H9 (cell line): ENCODE measurements around the gene SEMA3D. TPM values are rescaled to one million over a fixed set of nuclear protein-coding genes. Genes with fewer than 3 reads are reported as not detected.

Source experiments
- DNase-seq: peaks from one replicate; pipeline ENCODE4 v3.0.0-alpha.2; 2017
- H2AFZ ChIP-seq: one replicate; pipeline ENCODE4 v1.6.1; 2013; ENCODE audit warnings: mild to moderate bottlenecking, low read length, control low read depth, moderate library complexity
- H2AK5ac ChIP-seq: 2 replicates; pipeline ENCODE4 v1.6.1; 2013; ENCODE audit warnings: low read length, control low read depth, mixed read lengths; ENCODE audit not compliant: insufficient read length
- H2BK120ac ChIP-seq: one replicate; pipeline ENCODE4 v1.6.1; 2013; ENCODE audit warnings: low read depth, mild to moderate bottlenecking, low read length, control low read depth, inconsistent platforms; ENCODE audit not compliant: poor library complexity, severe bottlenecking
- H2BK12ac ChIP-seq: 2 replicates; pipeline ENCODE4 v1.6.1; 2013; ENCODE audit warnings: low read length, control low read depth, mixed read lengths, low read depth; ENCODE audit not compliant: insufficient read length
- H2BK15ac ChIP-seq: 2 replicates; pipeline ENCODE4 v1.6.1; 2013; ENCODE audit warnings: low read depth, low read length, control low read depth
- H2BK20ac ChIP-seq: one replicate; pipeline ENCODE4 v1.6.1; 2013; ENCODE audit warnings: low read depth, mild to moderate bottlenecking, low read length, control low read depth, inconsistent platforms; ENCODE audit not compliant: poor library complexity, severe bottlenecking
- H2BK5ac ChIP-seq: 2 replicates; pipeline ENCODE4 v1.6.1; 2013; ENCODE audit warnings: low read length, control low read depth, mixed read lengths; ENCODE audit not compliant: insufficient read length
- H3K14ac ChIP-seq: 2 replicates; pipeline ENCODE4 v1.6.1; 2013; ENCODE audit warnings: low read length, control low read depth; ENCODE audit not compliant: insufficient read depth
- H3K18ac ChIP-seq: 2 replicates; pipeline ENCODE4 v1.6.1; 2013; ENCODE audit warnings: low read depth, mild to moderate bottlenecking, mixed read lengths, low read length, control low read depth; ENCODE audit not compliant: insufficient read length
- H3K23ac ChIP-seq: 2 replicates; pipeline ENCODE4 v1.6.1; 2013; ENCODE audit warnings: low read length, control low read depth, mixed read lengths, low read depth; ENCODE audit not compliant: insufficient read length
- H3K23me2 ChIP-seq: 2 replicates; pipeline ENCODE4 v1.6.1; 2013; ENCODE audit warnings: low read depth, mild to moderate bottlenecking, mixed read lengths, low read length, control low read depth; ENCODE audit not compliant: insufficient read length, poor library complexity, severe bottlenecking
- H3K27ac ChIP-seq: 2 replicates; pipeline ENCODE4 v1.5.1; 2013; ENCODE audit warnings: low read length, control low read depth, mixed read lengths, low read depth; ENCODE audit not compliant: insufficient read length
- H3K27me3 ChIP-seq: 2 replicates; pipeline ENCODE4 v1.6.1; 2013; ENCODE audit warnings: low read length, control low read depth, inconsistent platforms; ENCODE audit not compliant: insufficient read depth
- H3K4ac ChIP-seq: 2 replicates; pipeline ENCODE4 v1.6.1; 2013; ENCODE audit warnings: low read depth, mild to moderate bottlenecking, control low read depth, inconsistent platforms, low read length, moderate library complexity
- H3K4me1 ChIP-seq: 2 replicates; pipeline ENCODE4 v1.6.1; 2013; ENCODE audit warnings: low read length, control low read depth, inconsistent platforms; ENCODE audit not compliant: insufficient read depth
- H3K4me2 ChIP-seq: 2 replicates; pipeline ENCODE4 v1.6.1; 2013; ENCODE audit warnings: low read length, control low read depth, mixed read lengths; ENCODE audit not compliant: insufficient read length, insufficient read depth
- H3K56ac ChIP-seq: 2 replicates; pipeline ENCODE4 v1.6.1; 2013; ENCODE audit warnings: low read depth, mild to moderate bottlenecking, mixed read lengths, low read length, control low read depth; ENCODE audit not compliant: insufficient read length
- H3K79me1 ChIP-seq: 2 replicates; pipeline ENCODE4 v1.6.1; 2013; ENCODE audit warnings: low read depth, mild to moderate bottlenecking, moderate library complexity, low read length, control low read depth, inconsistent platforms; ENCODE audit not compliant: insufficient read depth, poor library complexity, severe bottlenecking
- H3K79me2 ChIP-seq: 2 replicates; pipeline ENCODE4 v1.6.1; 2013; ENCODE audit warnings: low read length, control low read depth, inconsistent platforms; ENCODE audit not compliant: insufficient read depth
- H3K9ac ChIP-seq: 2 replicates; pipeline ENCODE4 v1.6.1; 2013; ENCODE audit warnings: low read length, control low read depth, mixed read lengths; ENCODE audit not compliant: insufficient read length; ENCODE audit errors: extremely low read depth
- H3K9me3 ChIP-seq: one replicate; pipeline ENCODE4 v1.6.1; 2013; ENCODE audit warnings: low read depth, low read length, inconsistent platforms; ENCODE audit not compliant: control insufficient read depth
- H3T11ph ChIP-seq: one replicate; pipeline ENCODE4 v1.6.1; 2013; ENCODE audit warnings: mild to moderate bottlenecking, low read length, control low read depth, inconsistent platforms
- H4K20me1 ChIP-seq: one replicate; pipeline ENCODE4 v1.6.1; 2013; ENCODE audit not compliant: control insufficient read depth, insufficient read length, insufficient read depth
- H4K5ac ChIP-seq: 2 replicates; pipeline ENCODE4 v1.6.1; 2013; ENCODE audit warnings: low read depth, mild to moderate bottlenecking, mixed read lengths, low read length, control low read depth; ENCODE audit not compliant: insufficient read length
- H4K8ac ChIP-seq: replicated peaks from 2 replicates; pipeline ENCODE4 v1.6.1; 2013; ENCODE audit warnings: low read length, control low read depth, mixed read lengths, low read depth; ENCODE audit not compliant: insufficient read length
- H4K91ac ChIP-seq: 2 replicates; pipeline ENCODE4 v1.6.1; 2013; ENCODE audit warnings: low read depth, mild to moderate bottlenecking, moderate library complexity, mixed read lengths, low read length, control low read depth; ENCODE audit not compliant: insufficient read length
- H3K27ac Mint-ChIP-seq, 3 experiments: 2 replicates in 2 of 3; 3 replicates in 1 of 3; pipeline ENCODE4 v1.8.0; 2020 to 2021; ENCODE audit warnings: mixed read lengths in 3 of 3, mild to moderate bottlenecking in 1 of 3, moderate library complexity in 1 of 3
- H3K27me3 Mint-ChIP-seq: 2 replicates; pipeline ENCODE4 v1.8.0; 2021; ENCODE audit warnings: low read depth, mild to moderate bottlenecking, moderate library complexity, mixed read lengths
- H3K36me3 Mint-ChIP-seq, 3 experiments: 2 replicates in 2 of 3; 3 replicates in 1 of 3; pipeline ENCODE4 v1.8.0; 2020 to 2021; ENCODE audit warnings: low read depth in 3 of 3, mixed read lengths in 3 of 3; ENCODE audit not compliant: insufficient read depth in 1 of 3
- H3K4me1 Mint-ChIP-seq, 2 experiments: 2 replicates each; pipeline ENCODE4 v1.8.0; 2020; ENCODE audit warnings: mixed read lengths in 2 of 2
- H3K4me3 Mint-ChIP-seq, 2 experiments: 2 replicates in 1 of 2; 3 replicates in 1 of 2; pipeline ENCODE4 v1.8.0; 2020 to 2021; ENCODE audit warnings: mild to moderate bottlenecking in 2 of 2, mixed read lengths in 2 of 2, moderate library complexity in 1 of 2
- H3K9me3 Mint-ChIP-seq, 2 experiments: 2 replicates in 1 of 2; 3 replicates in 1 of 2; pipeline ENCODE4 v1.8.0; 2020; ENCODE audit warnings: mild to moderate bottlenecking in 2 of 2, mixed read lengths in 2 of 2, moderate library complexity in 1 of 2
- CTCF ChIP-seq: fragments of 200-600 bp; sonication (generic); conservative IDR thresholded peaks from 3 replicates; pipeline ENCODE4 v1.8.0; 2021; ENCODE audit warnings: antibody characterized with exemption, mild to moderate bottlenecking
- total RNA-seq: library from RNA; stranded (reverse); gene quantifications from 2 replicates; pipeline ENCODE4 v1.2.1, GENCODE V29; 2021

SEMA3D gene
- total RNA-seq, 1 experiment from 2014 or later, result 5.4 TPM

GRCh38 chr7:85220651-85221050 lies 33.8 kb upstream of the SEMA3D start:
- Mint-ChIP-seq H3K9me3 (no peaks in the 10 kb centered on the region), H3K27ac (no peak overlapping the region), H3K27me3 (no peaks in the 10 kb centered on the region), H3K36me3 (no peaks in the 10 kb centered on the region), H3K4me1 (no peaks in the 10 kb centered on the region), H3K4me3 (no peak overlapping the region)
- no peak for TF ChIP-seq CTCF
- Histone ChIP-seq H4K8ac (no peak overlapping the region), H3K23me2 (no peaks in the 10 kb centered on the region), H2BK5ac (no peak overlapping the region), H3K9ac (no peak overlapping the region), H2BK12ac (no peak overlapping the region), H3K14ac (no peak overlapping the region), H3K56ac (no peak overlapping the region), H3K27ac (no peak overlapping the region), H4K20me1 (no peaks in the 10 kb centered on the region), H3K27me3 (no peaks in the 10 kb centered on the region), H2BK15ac (no peak overlapping the region), H2AK5ac (no peak overlapping the region), H3K9me3 (no peaks in the 10 kb centered on the region), H3K79me2 (no peaks in the 10 kb centered on the region), H3K4ac (no peak overlapping the region), H4K91ac (no peak overlapping the region), H2AFZ (no peak overlapping the region), H2BK20ac (no peak overlapping the region), H3K23ac (no peak overlapping the region), H3K4me2 (no peak overlapping the region), H3T11ph (no peak overlapping the region), H2BK120ac (no peak overlapping the region), H3K4me1 (no peaks in the 10 kb centered on the region), H4K5ac (no peak overlapping the region), H3K18ac (no peak overlapping the region), H3K79me1 (no peaks in the 10 kb centered on the region)
- DNase-seq, result no peak
